GM23338 (cell line): ENCODE data around the gene VCX2. TPM values are rescaled to one million over a fixed set of nuclear protein-coding genes. Genes with fewer than 3 reads are reported as not detected.
"Not testable (repeated sequence)": the region's sequence is repeated elsewhere in the genome, so short reads cannot be mapped to it uniquely, and the experiment has no call there.

Source experiments
- ATAC-seq: fragments of 200-7000 bp; cut with Tn5 transposase; 3 replicates; pipeline ENCODE4 v1.9.1; 2020
- DNase-seq: peaks from one replicate; pipeline ENCODE4 v3.0.0-alpha.2; 2015; ENCODE audit warnings: low spot score
- H2AFZ ChIP-seq: fragments of 200-600 bp; sonication (generic); 2 replicates; pipeline ENCODE4 v1.8.0; 2016; ENCODE audit warnings: antibody characterized with exemption, mild to moderate bottlenecking, moderate library complexity
- H3F3A ChIP-seq: fragments of 200-600 bp; sonication (generic); replicated peaks from 2 replicates; pipeline ENCODE4 v1.8.0; 2017; ENCODE audit warnings: antibody characterized with exemption, mixed run types, low read depth
- H3K27ac ChIP-seq: fragments of 200-600 bp; sonication (generic); 2 replicates; pipeline ENCODE4 v1.6.1; 2016; ENCODE audit warnings: low read depth
- H3K27me3 ChIP-seq: fragments of 200-600 bp; sonication (generic); 2 replicates; pipeline ENCODE4 v1.8.0; 2016; ENCODE audit warnings: mild to moderate bottlenecking, mixed run types, moderate library complexity; ENCODE audit not compliant: insufficient read depth
- H3K36me3 ChIP-seq: fragments of 200-600 bp; sonication (generic); 2 replicates; pipeline ENCODE4 v1.8.0; 2016; ENCODE audit warnings: mild to moderate bottlenecking; ENCODE audit not compliant: insufficient read depth
- H3K4me1 ChIP-seq: fragments of 200-600 bp; sonication (generic); 2 replicates; pipeline ENCODE4 v1.8.0; 2016; ENCODE audit warnings: mild to moderate bottlenecking, moderate library complexity; ENCODE audit not compliant: insufficient read depth
- H3K4me2 ChIP-seq: fragments of 200-600 bp; sonication (generic); 2 replicates; pipeline ENCODE4 v1.7.1; 2017; ENCODE audit warnings: mixed run types
- H3K4me3 ChIP-seq: fragments of 200-600 bp; sonication (generic); 2 replicates; pipeline ENCODE4 v1.6.1; 2016; ENCODE audit warnings: mixed run types
- H3K79me2 ChIP-seq: fragments of 200-600 bp; sonication (generic); replicated peaks from 2 replicates; pipeline ENCODE4 v1.8.0; 2017; ENCODE audit warnings: mild to moderate bottlenecking; ENCODE audit not compliant: insufficient read depth
- H3K9me2 ChIP-seq: fragments of 200-600 bp; sonication (generic); 2 replicates; pipeline ENCODE4 v1.8.0; 2017; ENCODE audit not compliant: insufficient read depth
- H4K20me1 ChIP-seq: fragments of 200-600 bp; sonication (generic); replicated peaks from 2 replicates; pipeline ENCODE4 v1.8.0; 2017; ENCODE audit warnings: mild to moderate bottlenecking; ENCODE audit not compliant: insufficient read depth
- H3K27ac Mint-ChIP-seq: 2 replicates; pipeline ENCODE4 v1.8.0; 2020; ENCODE audit warnings: inconsistent platforms, mild to moderate bottlenecking, moderate library complexity, mixed read lengths
- H3K27me3 Mint-ChIP-seq: 3 replicates; pipeline ENCODE4 v1.8.0; 2022; ENCODE audit warnings: low read depth, mild to moderate bottlenecking, moderate library complexity, mixed read lengths, inconsistent platforms; ENCODE audit not compliant: insufficient read depth, poor library complexity
- H3K36me3 Mint-ChIP-seq: 3 replicates; pipeline ENCODE4 v1.8.0; 2021; ENCODE audit warnings: low read depth, mild to moderate bottlenecking, inconsistent platforms, moderate library complexity, mixed read lengths
- H3K4me1 Mint-ChIP-seq: 3 replicates; pipeline ENCODE4 v1.8.0; 2020; ENCODE audit warnings: mild to moderate bottlenecking, inconsistent platforms, mixed read lengths
- H3K4me3 Mint-ChIP-seq: 3 replicates; pipeline ENCODE4 v1.8.0; 2021; ENCODE audit warnings: moderate library complexity, mild to moderate bottlenecking, inconsistent platforms, mixed read lengths
- H3K9me3 Mint-ChIP-seq: 3 replicates; pipeline ENCODE4 v1.8.0; 2020; ENCODE audit warnings: moderate library complexity, mild to moderate bottlenecking, inconsistent platforms, mixed read lengths
- CREB1 ChIP-seq: fragments of 250-450 bp; sonication (Bioruptor Pico); IDR thresholded peaks from 2 replicates; pipeline ENCODE4 v1.5.0; 2020; ENCODE audit warnings: low read depth, mild to moderate bottlenecking, moderate library complexity
- EZH2 ChIP-seq: fragments of 200-600 bp; sonication (generic); IDR thresholded peaks from one replicate; pipeline ENCODE4 v1.8.0; 2017; ENCODE audit warnings: antibody characterized with exemption, mild to moderate bottlenecking, low read depth; ENCODE audit not compliant: unreplicated experiment
- EZH2phosphoT487 ChIP-seq: fragments of 200-600 bp; sonication (generic); IDR thresholded peaks from one replicate; pipeline ENCODE4 v1.8.1; 2018; ENCODE audit warnings: antibody characterized with exemption; ENCODE audit not compliant: unreplicated experiment
- JUNB ChIP-seq: IDR thresholded peaks from one replicate; pipeline ENCODE4 v1.6.1; 2016; ENCODE audit warnings: antibody characterized with exemption; ENCODE audit not compliant: unreplicated experiment
- NANOG ChIP-seq: IDR thresholded peaks from 2 replicates; pipeline ENCODE4 v1.6.1; 2016; ENCODE audit warnings: antibody characterized with exemption, borderline replicate concordance
- POLR2AphosphoS5 ChIP-seq: IDR thresholded peaks from 2 replicates; pipeline ENCODE4 v1.6.1; 2016; ENCODE audit warnings: antibody characterized with exemption, low read depth
- ZNF331 ChIP-seq: fragments of 250-450 bp; sonication (Bioruptor Pico); IDR thresholded peaks from 2 replicates; pipeline ENCODE4 v1.5.0; 2020; ENCODE audit warnings: low read depth, mild to moderate bottlenecking, moderate library complexity
- microRNA counts: library from miRNA; unstranded; fragments of <30 nt; microRNA quantifications from one replicate; lab custom pipeline; 2017
- microRNA-seq: library from miRNA; unstranded; fragments of <30 nt; microRNA quantifications from one replicate; pipeline ENCODE4, GENCODE V29; 2017
- polyA plus RNA-seq: library from polyadenylated mRNA; unstranded; fragments of >200 nt; fragmentation: Nextera tagmentation; extraction: Ambion mirVana; gene quantifications from 2 replicates; pipeline ENCODE4 v1.2.1, GENCODE V29; 2016
- small RNA-seq: library from RNA; depleted of rRNA; stranded (forward); fragments of <200 nt; gene quantifications from one replicate; pipeline ENCODE3, GENCODE V24; 2014; ENCODE audit warnings: low replicate concordance
- total RNA-seq: library from RNA; depleted of rRNA; stranded (reverse); fragments of >200 nt; shearing (Covaris generic); gene quantifications from 2 replicates; pipeline ENCODE4 v1.2.3, GENCODE V29; 2014; rRNA removed
- TF ChIP-seq, protein P1 (sequence below), 2 experiments: fragments of 200-600 bp in 1 of 2; sonication (generic) in 1 of 2; conservative IDR thresholded peaks; 2 replicates each; pipeline versions ENCODE4 v1.5.1 to v1.6.1; 2016 to 2017; ENCODE audit warnings: antibody characterized with exemption in 2 of 2, low read depth in 2 of 2, mild to moderate bottlenecking in 2 of 2, moderate library complexity in 1 of 2

VCX2 gene
- total and polyA plus RNA-seq, 2 experiments from 2014 or later = not detected

DNA sequence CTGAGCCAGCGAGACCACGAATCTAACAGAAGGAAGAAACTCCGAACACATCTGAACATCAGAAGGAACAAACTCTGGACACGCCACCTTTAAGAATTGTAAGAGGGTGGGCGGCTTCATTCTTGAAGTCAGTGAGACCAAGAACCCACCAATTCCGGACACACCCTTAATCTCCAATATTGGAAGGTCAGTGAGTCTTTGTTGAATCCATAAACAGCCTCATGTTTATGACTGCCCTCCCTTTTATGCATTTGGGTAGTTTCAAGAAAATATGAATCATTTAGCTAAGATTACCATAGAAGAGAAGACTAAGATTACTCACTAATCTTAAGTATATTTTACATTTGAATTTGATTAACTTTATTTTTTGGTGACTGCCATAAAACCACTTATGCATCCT is 48.5 kb downstream of the VCX2 start (continued):
- no peak for TF ChIP-seq ZNF331 (CRISPR knock-in tag)
- TF ChIP-seq EZH2phosphoT487 = no peak
- TF ChIP-seq NANOG = no peak
- TF ChIP-seq CREB1 = no peak
- TF ChIP-seq, protein P1, sequence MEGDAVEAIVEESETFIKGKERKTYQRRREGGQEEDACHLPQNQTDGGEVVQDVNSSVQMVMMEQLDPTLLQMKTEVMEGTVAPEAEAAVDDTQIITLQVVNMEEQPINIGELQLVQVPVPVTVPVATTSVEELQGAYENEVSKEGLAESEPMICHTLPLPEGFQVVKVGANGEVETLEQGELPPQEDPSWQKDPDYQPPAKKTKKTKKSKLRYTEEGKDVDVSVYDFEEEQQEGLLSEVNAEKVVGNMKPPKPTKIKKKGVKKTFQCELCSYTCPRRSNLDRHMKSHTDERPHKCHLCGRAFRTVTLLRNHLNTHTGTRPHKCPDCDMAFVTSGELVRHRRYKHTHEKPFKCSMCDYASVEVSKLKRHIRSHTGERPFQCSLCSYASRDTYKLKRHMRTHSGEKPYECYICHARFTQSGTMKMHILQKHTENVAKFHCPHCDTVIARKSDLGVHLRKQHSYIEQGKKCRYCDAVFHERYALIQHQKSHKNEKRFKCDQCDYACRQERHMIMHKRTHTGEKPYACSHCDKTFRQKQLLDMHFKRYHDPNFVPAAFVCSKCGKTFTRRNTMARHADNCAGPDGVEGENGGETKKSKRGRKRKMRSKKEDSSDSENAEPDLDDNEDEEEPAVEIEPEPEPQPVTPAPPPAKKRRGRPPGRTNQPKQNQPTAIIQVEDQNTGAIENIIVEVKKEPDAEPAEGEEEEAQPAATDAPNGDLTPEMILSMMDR (conservative IDR thresholded peaks at IDR 0.05; ENCODE audit: low read depth in 2 of 2) = no peak
- no peak for TF ChIP-seq POLR2AphosphoS5
- no peak for TF ChIP-seq EZH2
- no peak for TF ChIP-seq JUNB

DNA sequence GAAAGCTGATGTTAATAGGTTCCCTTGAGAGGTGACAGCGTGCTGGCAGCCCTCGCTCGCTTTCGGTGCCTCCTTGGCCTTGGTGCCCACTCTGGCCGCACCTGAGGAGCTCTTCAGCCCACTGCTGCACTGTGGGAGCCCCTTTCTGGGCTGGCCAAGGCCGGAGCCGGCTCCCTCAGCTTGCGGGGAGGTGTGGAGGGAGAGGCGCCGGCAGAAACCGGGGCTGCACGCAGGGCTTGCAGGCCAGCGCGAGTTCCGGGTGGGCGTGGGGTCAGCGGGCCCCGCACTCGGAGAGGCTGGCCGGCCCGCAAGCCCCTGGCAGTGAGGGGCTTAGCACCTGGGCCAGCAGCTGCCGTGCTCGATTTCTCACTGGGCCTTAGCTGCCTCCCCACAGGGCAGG is 49.7 kb downstream of the VCX2 start:
- not testable (repeated sequence) for H3K36me3 Mint-ChIP-seq, H3K9me2 ChIP-seq, H4K20me1 ChIP-seq, DNase-seq, H3K4me1 ChIP-seq, H3K4me1 Mint-ChIP-seq, H3K79me2 ChIP-seq, H3K4me3 ChIP-seq, H3K9me3 Mint-ChIP-seq, H2AFZ ChIP-seq, H3K27me3 Mint-ChIP-seq, H3F3A ChIP-seq, H3K36me3 ChIP-seq, H3K27ac ChIP-seq, H3K4me2 ChIP-seq, H3K27me3 ChIP-seq, H3K27ac Mint-ChIP-seq, ATAC-seq, H3K4me3 Mint-ChIP-seq

MicroRNA genes within 50 kb of the gene (microRNA counts, 767-probe panel; counts per million panel counts)
- not detected for microRNA hsa-miR-651 (lab: Ali Mortazavi, UCI)

Small RNAs within 50 kb of the gene (microRNA-seq; reads per million reads assigned to microRNA genes)
- gene MIR651 = 9.3 reads per million, percentile 33 among the genes with 10 or more reads in this experiment

Small RNAs within 50 kb of the gene (small RNA-seq; reads per million reads assigned to genes)
- 0.15 reads per million for gene MIR651

Other genes with a start within 250 kb of the VCX2 start
- 11.8 and 20.0 TPM in 2 replicates for gene PNPLA4, start 243.9 kb downstream of the VCX2 start, total RNA-seq
- gene PNPLA4, start 243.9 kb downstream of the VCX2 start, polyA plus RNA-seq = 15.1 and 19.4 TPM in 2 replicates